ENCODE measurements around the gene AMN1. TPM values are rescaled to one million over a fixed set of nuclear protein-coding genes. Genes with fewer than 3 reads are reported as not detected.
"Not testable (repeated sequence)": the region's sequence is repeated elsewhere in the genome, so short reads cannot be mapped to it uniquely, and the experiment has no call there.

Gene AMN1
- 10.7 TPM for polyA plus RNA-seq
- long read RNA-seq, donor 1, partial matches to known transcripts, result 0 of 1 reads
- long read RNA-seq, donor 1, other reads (novel, unspliced or antisense), result 0 of 1 reads
- long read RNA-seq, donor 2, partial matches to known transcripts, result 0 of 3 reads
- long read RNA-seq, donor 2, other reads (novel, unspliced or antisense), result 0 of 3 reads
- long read RNA-seq, donor 3, result 0 reads
- long read RNA-seq, donor 4, result 0 reads
- long read RNA-seq, donor 5, partial matches to known transcripts, result 0 of 3 reads
- long read RNA-seq, donor 5, other reads (novel, unspliced or antisense), result 0 of 3 reads
- long read RNA-seq, donor 6, partial matches to known transcripts, result 0 of 3 reads
- long read RNA-seq, donor 6, other reads (novel, unspliced or antisense), result 0 of 3 reads
- long read RNA-seq, donor 7, partial matches to known transcripts, result 0 of 4 reads
- long read RNA-seq, donor 7, other reads (novel, unspliced or antisense), result 0 of 4 reads
- long read RNA-seq, donor 8, partial matches to known transcripts, result 0 of 4 reads
- long read RNA-seq, donor 8, other reads (novel, unspliced or antisense), result 0 of 4 reads
- long read RNA-seq, donor 9, partial matches to known transcripts, result 0 of 5 reads
- long read RNA-seq, donor 9, other reads (novel, unspliced or antisense), result 0 of 5 reads
- long read RNA-seq, donor 10, partial matches to known transcripts, result 0 of 6 reads
- long read RNA-seq, donor 10, other reads (novel, unspliced or antisense), result 0 of 6 reads
- long read RNA-seq, donor 11, partial matches to known transcripts, result 0 of 4 reads
- long read RNA-seq, donor 11, other reads (novel, unspliced or antisense), result 0 of 4 reads

DNA sequence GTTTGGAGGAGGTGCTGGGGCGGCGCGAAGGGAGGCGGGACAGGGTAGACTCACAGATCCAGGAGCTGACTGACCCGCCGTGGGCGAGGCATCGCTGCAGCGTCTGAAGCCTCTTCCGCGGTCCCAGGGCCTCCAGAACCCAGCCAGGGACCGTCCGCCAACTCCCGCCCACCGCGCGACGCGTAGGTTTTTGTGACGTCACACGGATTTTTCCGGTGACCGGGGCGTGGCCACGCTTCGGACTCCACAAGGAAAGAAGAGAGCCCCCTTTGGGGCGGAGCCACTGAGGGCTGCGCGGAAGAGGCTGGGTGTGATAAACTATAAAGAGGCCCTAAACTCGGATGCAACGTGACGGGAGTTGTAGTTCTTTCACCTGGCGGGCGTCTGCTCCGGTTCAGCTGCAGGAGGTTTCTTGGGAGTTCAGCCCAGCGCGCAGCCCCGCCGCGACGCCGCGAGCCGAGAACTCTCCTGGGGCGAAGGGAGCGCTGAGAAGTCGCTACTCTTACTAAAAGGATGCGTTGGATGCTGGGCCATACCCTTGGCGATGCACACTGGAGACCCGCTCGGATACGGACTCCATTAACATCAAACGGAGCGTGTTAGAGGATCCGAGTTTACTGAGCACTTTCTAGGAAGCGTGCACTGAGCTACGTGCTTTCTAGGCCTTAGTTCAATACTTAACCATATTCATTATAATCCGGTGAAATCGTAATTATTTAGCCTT, at the start of gene AMN1:
AMN1 (minus strand) TSS at position 105 of the 724 bp plus-strand sequence; CDS start at position 92, 13 bp downstream.
- H3K4me1 ChIP-seq (ENCODE audit: control insufficient read depth, insufficient read depth, low read length), result peaks cover 12% of the 10 kb centered on the region
- peak; percentile 100 for DNase-seq
- peak within 1 kb of the TSS; percentile 99 for H3K27ac ChIP-seq (ENCODE audit: low read length)
- no peaks in the 10 kb centered on the region for H3K36me3 ChIP-seq (ENCODE audit: control insufficient read depth, insufficient read depth, low read length)
- peak within 1 kb of the TSS; percentile 81 for H3K4me3 ChIP-seq (ENCODE audit: low read length)
- WGBS (ENCODE audit: insufficient coverage, low lambda C conversion rate), result no CpG with 5 or more reads among the region's 59 CpGs
- H3K9me3 ChIP-seq (ENCODE audit: control insufficient read depth, low read depth, low read length), result peaks cover 10% of the 10 kb centered on the region
- H3K27me3 ChIP-seq (ENCODE audit: control insufficient read depth, insufficient read depth, low read length), result no peaks in the 10 kb centered on the region

GRCh38 chr12:31773867-31774266, 45.0 kb upstream of the AMN1 start:
- Histone ChIP-seq H3K27me3 (ENCODE audit: control insufficient read depth, insufficient read depth, low read length) (no peaks in the 10 kb centered on the region), H3K4me1 (ENCODE audit: control insufficient read depth, insufficient read depth, low read length) (peaks cover 10% of the 10 kb centered on the region), H3K36me3 (ENCODE audit: control insufficient read depth, insufficient read depth, low read length) (no peaks in the 10 kb centered on the region), H3K27ac (ENCODE audit: low read length) (no peak overlapping the region), H3K4me3 (ENCODE audit: low read length) (no peak overlapping the region), H3K9me3 (ENCODE audit: control insufficient read depth, low read depth, low read length) (no peaks in the 10 kb centered on the region)
- WGBS (ENCODE audit: insufficient coverage, low lambda C conversion rate), result no CpG with 5 or more reads among the region's 2 CpGs
- peak; percentile 15 to 47 for DNase-seq

- Histone ChIP-seq H3K27me3 (ENCODE audit: control insufficient read depth, insufficient read depth, low read length) (no peaks in the 10 kb centered on the region), H3K27ac (ENCODE audit: low read length) (no peak overlapping the region), H3K36me3 (ENCODE audit: control insufficient read depth, insufficient read depth, low read length) (no peaks in the 10 kb centered on the region), H3K4me3 (ENCODE audit: low read length) (no peak overlapping the region), H3K4me1 (ENCODE audit: control insufficient read depth, insufficient read depth, low read length) (peaks cover 10% of the 10 kb centered on the region), H3K9me3 (ENCODE audit: control insufficient read depth, low read depth, low read length) (no peaks in the 10 kb centered on the region)
- no CpG with 5 or more reads among the region's 2 CpGs for WGBS (ENCODE audit: insufficient coverage, low lambda C conversion rate)
- peak; percentile 45 to 71 for DNase-seq
These were observed 44.5 kb upstream of the AMN1 start for GRCh38 chr12:31773223-31773750.

- DNase-seq, result no peak
- WGBS (ENCODE audit: insufficient coverage, low lambda C conversion rate), result no CpG with 5 or more reads among the region's 5 CpGs
- H3K27ac ChIP-seq (ENCODE audit: low read length), result no peak overlapping the region
These were observed 43.9 kb upstream of the AMN1 start for GRCh38 chr12:31772685-31773222.

GRCh38 chr12:31772186-31772585, 43.4 kb upstream of the AMN1 start:
- no peak overlapping the region for H3K4me3 ChIP-seq (ENCODE audit: low read length)
- no peaks in the 10 kb centered on the region for H3K9me3 ChIP-seq (ENCODE audit: control insufficient read depth, low read depth, low read length)
- no peaks in the 10 kb centered on the region for H3K27me3 ChIP-seq (ENCODE audit: control insufficient read depth, insufficient read depth, low read length)
- DNase-seq, result no peak
- 93% methylated on average over 3 of the region's 4 CpGs for WGBS (ENCODE audit: insufficient coverage, low lambda C conversion rate)
- no peaks in the 10 kb centered on the region for H3K36me3 ChIP-seq (ENCODE audit: control insufficient read depth, insufficient read depth, low read length)
- peaks cover 10% of the 10 kb centered on the region for H3K4me1 ChIP-seq (ENCODE audit: control insufficient read depth, insufficient read depth, low read length)
- H3K27ac ChIP-seq (ENCODE audit: low read length), result no peak overlapping the region

More at GRCh38 chr12:31772685-31773222, 43.9 kb upstream of the AMN1 start:
- Histone ChIP-seq H3K9me3 (ENCODE audit: control insufficient read depth, low read depth, low read length) (no peaks in the 10 kb centered on the region), H3K4me1 (ENCODE audit: control insufficient read depth, insufficient read depth, low read length) (peaks cover 10% of the 10 kb centered on the region), H3K4me3 (ENCODE audit: low read length) (no peak overlapping the region), H3K27me3 (ENCODE audit: control insufficient read depth, insufficient read depth, low read length) (no peaks in the 10 kb centered on the region), H3K36me3 (ENCODE audit: control insufficient read depth, insufficient read depth, low read length) (no peaks in the 10 kb centered on the region)

DNA sequence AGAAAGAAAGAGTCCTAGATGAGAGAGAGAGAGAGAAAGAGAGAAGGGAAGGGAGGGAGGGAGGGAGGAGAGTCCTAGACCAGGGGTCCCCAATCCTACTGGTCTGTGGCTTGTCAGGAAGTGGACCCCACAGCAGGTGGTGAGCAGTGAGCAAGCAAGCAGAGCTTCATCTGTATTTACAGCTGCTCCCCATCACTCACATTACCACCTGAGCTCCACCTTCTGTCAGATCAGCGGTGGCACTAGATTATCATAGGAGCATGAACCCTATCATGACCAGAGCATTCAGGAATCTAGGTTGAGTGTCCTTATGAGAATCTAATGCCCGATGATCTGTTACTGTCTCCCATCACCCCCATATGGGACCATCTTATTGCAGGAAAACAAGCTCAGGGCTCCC, 39.2 kb upstream of the AMN1 start:
- DNase-seq, result no peak
- Histone ChIP-seq H3K9me3 (ENCODE audit: control insufficient read depth, low read depth, low read length) (no peaks in the 10 kb centered on the region), H3K27ac (ENCODE audit: low read length) (no peak overlapping the region), H3K4me1 (ENCODE audit: control insufficient read depth, insufficient read depth, low read length) (peaks cover 4% of the 10 kb centered on the region), H3K4me3 (ENCODE audit: low read length) (no peak overlapping the region), H3K36me3 (ENCODE audit: control insufficient read depth, insufficient read depth, low read length) (no peaks in the 10 kb centered on the region), H3K27me3 (ENCODE audit: control insufficient read depth, insufficient read depth, low read length) (no peaks in the 10 kb centered on the region)
- WGBS (ENCODE audit: insufficient coverage, low lambda C conversion rate), result no CpG with 5 or more reads among the region's 2 CpGs

GRCh38 chr12:31765931-31766330, 37.1 kb upstream of the AMN1 start:
- Histone ChIP-seq H3K36me3 (ENCODE audit: control insufficient read depth, insufficient read depth, low read length) (no peaks in the 10 kb centered on the region), H3K27ac (ENCODE audit: low read length) (no peak overlapping the region)

GRCh38 chr12:31759632-31760459, 31.0 kb upstream of the AMN1 start:
- Histone ChIP-seq H3K4me3 (ENCODE audit: low read length) (no peak overlapping the region), H3K36me3 (ENCODE audit: control insufficient read depth, insufficient read depth, low read length) (no peaks in the 10 kb centered on the region), H3K9me3 (ENCODE audit: control insufficient read depth, low read depth, low read length) (peaks cover 10% of the 10 kb centered on the region), H3K27ac (ENCODE audit: low read length) (no peak overlapping the region), H3K27me3 (ENCODE audit: control insufficient read depth, insufficient read depth, low read length) (no peaks in the 10 kb centered on the region), H3K4me1 (ENCODE audit: control insufficient read depth, insufficient read depth, low read length) (peaks cover 5% of the 10 kb centered on the region)
- no peak for DNase-seq
- WGBS (ENCODE audit: insufficient coverage, low lambda C conversion rate), result 60% methylated on average over 1 of the region's 4 CpGs

More at GRCh38 chr12:31765931-31766330, 37.1 kb upstream of the AMN1 start:
- Histone ChIP-seq H3K4me1 (ENCODE audit: control insufficient read depth, insufficient read depth, low read length) (no peaks in the 10 kb centered on the region), H3K4me3 (ENCODE audit: low read length) (no peak overlapping the region), H3K9me3 (ENCODE audit: control insufficient read depth, low read depth, low read length) (no peaks in the 10 kb centered on the region), H3K27me3 (ENCODE audit: control insufficient read depth, insufficient read depth, low read length) (no peaks in the 10 kb centered on the region)
- DNase-seq, result no peak
- WGBS (ENCODE audit: insufficient coverage, low lambda C conversion rate), result 60% methylated on average over 1 of the region's 1 CpG

DNA sequence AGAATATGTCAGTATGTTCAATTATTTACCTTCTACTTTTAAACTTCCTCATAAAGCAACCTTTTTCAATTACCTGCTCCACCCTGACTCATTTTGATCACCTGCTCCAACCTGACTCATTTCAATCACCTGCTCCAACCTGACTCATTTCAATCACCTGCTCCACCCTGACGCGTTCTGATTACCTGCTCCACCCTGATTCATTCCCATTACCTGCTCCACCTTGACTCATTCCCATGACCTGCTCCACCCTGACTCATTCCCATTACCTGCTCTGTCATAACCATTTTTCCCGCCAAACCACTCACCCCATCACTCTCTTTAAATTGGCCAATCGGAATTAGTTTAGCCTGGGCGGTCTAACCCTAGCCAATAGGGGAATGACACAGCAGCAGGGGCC, 29.5 kb upstream of the AMN1 start:
- H3K36me3 ChIP-seq (ENCODE audit: control insufficient read depth, insufficient read depth, low read length); H3K27me3 ChIP-seq (ENCODE audit: control insufficient read depth, insufficient read depth, low read length); H3K27ac ChIP-seq (ENCODE audit: low read length); H3K4me1 ChIP-seq (ENCODE audit: control insufficient read depth, insufficient read depth, low read length); H3K9me3 ChIP-seq (ENCODE audit: control insufficient read depth, low read depth, low read length); H3K4me3 ChIP-seq (ENCODE audit: low read length): not testable (repeated sequence)
- WGBS (ENCODE audit: insufficient coverage, low lambda C conversion rate), result no CpG with 5 or more reads among the region's 5 CpGs
- DNase-seq, result peak; percentile 54 to 69

Data from large intestine (tissue), 12 donors.